Calu3 (cell line): Measurements from ENCODE around the gene BCORL1. TPM values are rescaled to one million over a fixed set of nuclear protein-coding genes. Genes with fewer than 3 reads are reported as not detected.
A peak's percentile ranks its signal among the peaks of the same experiment; 100 is the strongest.

Experiments
- BruUV-seq: library from RNA; stranded (reverse); fragments of 400-500 nt; replicated peaks from 2 replicates; lab custom pipeline; 2021; lab: Mats Ljungman, UMichigan
- CTCF ChIA-PET: fragments of 300-600 bp; sonication (Branson Sonifier 250); formaldehyde crosslinking; loops from one replicate; lab custom pipeline; 2022; ENCODE audit warnings: antibody characterized with exemption; lab: Charles Lee
- DNase-seq: peaks from one replicate; pipeline ENCODE4 v3.0.0; 2022
- H3K27ac Mint-ChIP-seq: one replicate; pipeline ENCODE4 v1.8.0; 2022; ENCODE audit warnings: mixed read lengths; ENCODE audit not compliant: unreplicated experiment
- H3K27me3 Mint-ChIP-seq: one replicate; pipeline ENCODE4 v1.8.0; 2022; ENCODE audit warnings: mixed read lengths; ENCODE audit not compliant: unreplicated experiment
- H3K36me3 Mint-ChIP-seq: one replicate; pipeline ENCODE4 v1.8.0; 2022; ENCODE audit warnings: mild to moderate bottlenecking, moderate library complexity, mixed read lengths; ENCODE audit not compliant: insufficient read depth, unreplicated experiment
- H3K4me1 Mint-ChIP-seq: one replicate; pipeline ENCODE4 v1.8.0; 2022; ENCODE audit warnings: mild to moderate bottlenecking, low read depth, mixed read lengths; ENCODE audit not compliant: unreplicated experiment
- H3K4me3 Mint-ChIP-seq: one replicate; pipeline ENCODE4 v1.8.0; 2022; ENCODE audit warnings: mild to moderate bottlenecking, low read depth, moderate library complexity, mixed read lengths; ENCODE audit not compliant: unreplicated experiment
- H3K9me3 Mint-ChIP-seq: one replicate; pipeline ENCODE4 v1.8.0; 2022; ENCODE audit warnings: low read depth, mixed read lengths; ENCODE audit not compliant: unreplicated experiment
- intact Hi-C: fragments of 100-400 bp; cut with micrococcal nuclease; formaldehyde crosslinking; loops from one replicate; pipeline ENCODE4 v1.10.0; 2022; ENCODE audit not compliant: unreplicated experiment
- total RNA-seq: library from RNA; stranded (reverse); gene quantifications from 2 replicates; pipeline ENCODE4 v1.2.3, GENCODE V29; 2022
- TF ChIP-seq, protein P1 (sequence below): fragments of 200-600 bp; IDR thresholded peaks from one replicate; pipeline ENCODE4 v1.8.0; 2022; ENCODE audit warnings: antibody characterized with exemption; ENCODE audit not compliant: unreplicated experiment

BCORL1 gene
- total RNA-seq, 1 experiment from 2014 or later = 6.7 TPM

DNA sequence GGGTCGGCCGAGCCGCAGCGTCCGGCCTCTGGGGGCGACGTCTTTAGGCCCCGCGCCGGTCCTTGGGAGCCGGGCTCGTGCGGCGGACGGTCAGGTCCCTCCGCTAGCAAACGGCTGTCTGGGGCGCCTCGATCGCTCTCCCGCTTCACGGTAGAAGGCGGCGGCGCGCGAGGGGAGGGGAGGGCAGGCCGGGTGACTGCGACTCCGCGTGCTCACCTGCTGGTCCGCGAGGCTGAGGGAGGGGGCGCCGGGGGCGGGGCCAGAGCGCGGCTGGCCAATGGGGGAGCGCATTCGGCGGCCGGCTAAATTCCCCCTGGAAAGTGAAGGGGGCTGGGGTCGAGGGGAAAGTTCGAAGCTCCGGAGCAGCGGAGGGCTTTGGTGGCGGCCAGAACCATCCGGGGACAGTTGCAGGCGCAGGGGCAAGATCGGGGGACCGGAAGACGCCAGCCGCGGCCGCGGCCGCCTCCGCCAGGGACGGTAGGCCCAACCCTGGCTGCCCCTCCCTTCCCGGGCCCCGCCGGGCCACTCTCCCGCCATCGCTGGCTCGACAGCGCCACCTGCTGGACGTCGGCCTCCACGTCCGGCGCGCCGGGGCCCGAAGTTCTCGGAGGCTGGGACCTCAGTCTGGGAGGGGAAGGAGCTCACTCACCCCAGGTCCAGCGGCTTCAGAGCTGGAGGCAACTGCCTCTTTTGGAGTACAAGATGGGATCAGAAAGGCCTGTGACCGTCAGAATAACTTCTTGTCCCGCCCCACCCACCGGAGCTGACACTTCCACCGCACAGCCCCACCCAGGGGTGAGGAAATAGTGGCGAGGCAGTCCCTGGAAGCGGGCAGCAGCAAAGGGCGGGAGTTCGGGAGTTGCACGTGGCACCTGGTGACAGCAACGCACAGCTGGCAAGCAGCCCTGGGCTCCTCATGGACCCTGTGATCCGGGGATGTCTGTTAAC, 78.0 kb downstream of the BCORL1 start:
- H3K9me3 Mint-ChIP-seq = no peaks in the 10 kb centered on the region

DNA sequence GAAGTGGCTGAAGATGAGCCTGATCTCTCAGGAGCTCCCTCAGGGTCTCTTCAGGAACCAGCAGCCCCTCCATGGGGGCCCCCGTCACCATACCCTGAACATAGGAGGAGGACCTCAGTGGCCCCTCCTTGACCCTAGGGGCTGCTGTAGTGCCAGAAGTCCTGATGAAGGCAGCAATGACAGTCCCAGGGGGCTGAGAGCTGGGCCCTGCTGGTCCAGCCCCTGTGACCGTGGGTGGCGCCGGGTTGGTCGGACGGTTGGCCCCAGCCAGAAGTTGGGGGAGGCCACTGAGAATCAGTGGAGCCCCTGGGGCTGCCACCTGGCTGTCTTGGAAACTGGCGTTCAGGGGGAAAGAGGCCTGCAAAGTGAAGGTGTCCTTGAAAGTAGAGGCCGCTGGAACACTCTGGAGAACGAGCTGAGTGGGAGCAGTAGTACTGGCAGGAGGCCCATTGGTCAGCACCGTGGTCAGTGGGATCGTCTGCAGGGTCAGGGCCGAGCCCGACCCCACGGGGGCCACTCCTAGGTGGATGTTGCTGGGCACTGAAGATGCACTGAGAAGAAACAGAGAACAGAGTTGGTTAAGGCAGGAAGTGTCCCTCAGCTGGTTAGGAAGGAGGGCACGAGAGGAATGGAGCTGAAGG, 84.7 kb downstream of the BCORL1 start:
- intact Hi-C loops = no loop called here
- DNase-seq = no peak
- Mint-ChIP-seq H3K4me1 (no peaks in the 10 kb centered on the region), H3K27me3 (no peaks in the 10 kb centered on the region), H3K36me3 (peaks cover 20% of the 10 kb centered on the region), H3K9me3 (no peaks in the 10 kb centered on the region), H3K27ac (no peak overlapping the region), H3K4me3 (no peak overlapping the region)
- CTCF ChIA-PET = no interaction called here
- no TSS peak for BruUV-seq
- TF ChIP-seq, protein P1, sequence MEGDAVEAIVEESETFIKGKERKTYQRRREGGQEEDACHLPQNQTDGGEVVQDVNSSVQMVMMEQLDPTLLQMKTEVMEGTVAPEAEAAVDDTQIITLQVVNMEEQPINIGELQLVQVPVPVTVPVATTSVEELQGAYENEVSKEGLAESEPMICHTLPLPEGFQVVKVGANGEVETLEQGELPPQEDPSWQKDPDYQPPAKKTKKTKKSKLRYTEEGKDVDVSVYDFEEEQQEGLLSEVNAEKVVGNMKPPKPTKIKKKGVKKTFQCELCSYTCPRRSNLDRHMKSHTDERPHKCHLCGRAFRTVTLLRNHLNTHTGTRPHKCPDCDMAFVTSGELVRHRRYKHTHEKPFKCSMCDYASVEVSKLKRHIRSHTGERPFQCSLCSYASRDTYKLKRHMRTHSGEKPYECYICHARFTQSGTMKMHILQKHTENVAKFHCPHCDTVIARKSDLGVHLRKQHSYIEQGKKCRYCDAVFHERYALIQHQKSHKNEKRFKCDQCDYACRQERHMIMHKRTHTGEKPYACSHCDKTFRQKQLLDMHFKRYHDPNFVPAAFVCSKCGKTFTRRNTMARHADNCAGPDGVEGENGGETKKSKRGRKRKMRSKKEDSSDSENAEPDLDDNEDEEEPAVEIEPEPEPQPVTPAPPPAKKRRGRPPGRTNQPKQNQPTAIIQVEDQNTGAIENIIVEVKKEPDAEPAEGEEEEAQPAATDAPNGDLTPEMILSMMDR = no peak

More for the DNA sequence above, 78.0 kb downstream of the BCORL1 start:
- TF ChIP-seq, protein P1 = peak; percentile 87
- CTCF ChIA-PET = interaction anchor here (0.6 to 1.7 kb wide), 11 partner anchors 12 to 452 kb away, joined by 3 to 18 read pairs (median 3); partner anchors contain the start of genes APLN and UTP14A
- intact Hi-C loops = no loop called here
- Mint-ChIP-seq H3K36me3 (peaks cover 22% of the 10 kb centered on the region), H3K4me1 (no peaks in the 10 kb centered on the region), H3K27ac (peak overlapping the region; percentile 39), H3K27me3 (no peaks in the 10 kb centered on the region), H3K4me3 (peak overlapping the region; percentile 75)
- no TSS peak for BruUV-seq
- DNase-seq = peak; percentile 91

DNA sequence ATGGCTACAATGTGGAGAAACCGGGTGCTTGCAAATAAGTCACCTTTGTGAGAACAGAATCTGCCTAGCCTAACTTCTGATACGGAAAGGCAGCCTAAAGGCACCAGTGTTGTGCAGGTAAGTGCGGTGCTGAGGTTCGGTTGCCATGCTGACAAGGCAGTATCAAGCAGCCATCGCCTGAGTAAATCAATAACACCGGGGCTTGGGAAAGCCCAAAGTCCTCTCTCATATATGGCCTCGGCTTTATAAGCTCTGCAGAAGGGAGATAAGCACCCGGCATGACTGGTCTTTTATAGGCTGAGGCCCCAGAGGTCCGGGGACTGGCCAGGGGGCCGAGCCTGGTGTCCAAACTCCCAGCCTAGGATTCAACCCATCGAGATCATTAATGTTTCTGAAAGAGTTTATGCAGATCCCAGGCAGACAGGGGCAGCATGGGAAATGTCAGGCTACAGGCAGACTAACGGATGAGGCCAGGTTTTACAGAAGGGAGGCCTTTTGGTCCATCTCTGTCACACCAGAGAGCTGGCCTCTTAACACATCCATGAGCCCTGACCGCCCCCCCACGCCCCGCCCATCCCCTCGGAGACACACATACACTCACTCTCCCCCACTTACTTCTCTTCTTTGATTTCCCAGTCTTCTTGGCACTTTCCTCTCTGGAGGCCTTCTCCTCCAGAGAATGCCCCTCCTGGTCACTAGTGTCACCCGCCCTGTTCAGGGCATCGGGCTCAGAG, 89.3 kb downstream of the BCORL1 start:
- intact Hi-C loops = no loop called here
- TF ChIP-seq, protein P1 = no peak
- peaks cover 7% of the 10 kb centered on the region for H3K36me3 Mint-ChIP-seq
- H3K9me3 Mint-ChIP-seq = no peaks in the 10 kb centered on the region
- H3K27me3 Mint-ChIP-seq = no peaks in the 10 kb centered on the region
- no peak overlapping the region for H3K27ac Mint-ChIP-seq
- no peak overlapping the region for H3K4me3 Mint-ChIP-seq
- DNase-seq = no peak
- CTCF ChIA-PET = interaction anchor here (1.2 kb wide), 1 partner anchor 11 kb away, joined by 3 read pairs; no protein-coding TSS in a partner anchor
- no peaks in the 10 kb centered on the region for H3K4me1 Mint-ChIP-seq
- no TSS peak for BruUV-seq

DNA sequence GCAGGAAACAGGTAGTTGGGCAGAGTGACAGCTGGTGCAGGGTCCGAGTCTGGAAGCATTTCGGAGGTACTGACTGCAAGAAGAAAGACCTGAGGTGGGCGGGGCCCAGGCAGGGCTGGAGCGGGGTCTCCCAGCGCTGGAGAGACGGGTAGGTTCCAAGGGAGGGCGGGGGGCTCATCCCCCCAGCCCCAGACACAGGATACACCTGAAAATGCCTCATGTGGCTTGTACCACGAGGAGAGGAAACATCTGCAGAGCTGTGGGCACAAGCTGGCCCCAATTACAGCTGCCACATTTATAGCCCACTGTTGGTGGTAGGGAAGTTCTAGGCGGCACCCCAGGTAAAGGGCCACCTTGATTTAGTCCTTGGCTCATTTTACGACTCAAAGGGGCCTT, 89.9 kb downstream of the BCORL1 start:
- DNase-seq = no peak
- H3K27ac Mint-ChIP-seq = no peak overlapping the region
- no TSS peak for BruUV-seq
- H3K4me1 Mint-ChIP-seq = no peaks in the 10 kb centered on the region
- H3K4me3 Mint-ChIP-seq = no peak overlapping the region
- H3K36me3 Mint-ChIP-seq = peaks cover 2% of the 10 kb centered on the region
- CTCF ChIA-PET = interaction anchor here (1.2 kb wide), 1 partner anchor 11 kb away, joined by 3 read pairs; no protein-coding TSS in a partner anchor
- intact Hi-C loops = no loop called here
- TF ChIP-seq, protein P1 = no peak
- no peaks in the 10 kb centered on the region for H3K27me3 Mint-ChIP-seq
- H3K9me3 Mint-ChIP-seq = no peaks in the 10 kb centered on the region
